HCT116 (cell line): ENCODE measurements around the gene IFT88. TPM values are rescaled to one million over a fixed set of nuclear protein-coding genes. Genes with fewer than 3 reads are reported as not detected.

Experiments used
- ATAC-seq: fragments of 200-7000 bp; cut with Tn5 transposase; 2 replicates; pipeline ENCODE4 v1.9.1; 2020; ENCODE audit warnings: mild to moderate bottlenecking, moderate library complexity
- Bru-seq: library from RNA; stranded (reverse); fragments of 400-500 nt; gene quantifications from one replicate; lab custom pipeline; 2021; lab: Mats Ljungman, UMichigan
- BruChase-seq, 2 experiments: library from RNA; stranded (reverse); fragments of 400-500 nt; gene quantifications; one replicate each; lab custom pipeline; 2021; lab: Mats Ljungman, UMichigan
- BruUV-seq: library from RNA; stranded (reverse); fragments of 400-500 nt; replicated peaks from 2 replicates; lab custom pipeline; 2021; lab: Mats Ljungman, UMichigan
- CTCF ChIA-PET: fragments of 300-600 bp; sonication (Branson Sonifier 250); formaldehyde crosslinking; loops from one replicate; lab custom pipeline; 2021; ENCODE audit warnings: antibody characterized with exemption; lab: Charles Lee
- POLR2A ChIA-PET: fragments of 300-600, 350-600 bp; sonication (Branson Sonifier 250); formaldehyde crosslinking; loops from one replicate; lab custom pipeline; 2021; ENCODE audit warnings: antibody characterized with exemption; lab: Charles Lee
- RAD21 ChIA-PET, 2 experiments: fragments of 300-600 bp; sonication (Branson Sonifier 250); formaldehyde crosslinking; loops; one replicate each; lab custom pipeline; 2023; ENCODE audit warnings: low total read pairs in 2 of 2; ENCODE audit not compliant: uncharacterized antibody in 2 of 2, unreplicated experiment in 2 of 2, low non-redundant PET in 1 of 2; lab: Charles Lee
- DNase-seq: peaks from one replicate; pipeline ENCODE4 v3.0.0-alpha.2; 2010; ENCODE audit warnings: low read depth, low spot score
- H2AFZ ChIP-seq: fragments of 200-600 bp; shearing (Covaris generic), sonication (generic); 2 replicates; pipeline ENCODE4 v1.6.1; 2017; ENCODE audit warnings: low read depth, mixed run types, mixed read lengths, antibody characterized with exemption, low read length; ENCODE audit not compliant: poor library complexity, severe bottlenecking
- H3K27ac ChIP-seq: 2 replicates; pipeline ENCODE4 v1.5.1; 2012; ENCODE audit warnings: low read depth, low read length
- H3K27me3 ChIP-seq: fragments of 200-600 bp; sonication (generic); 2 replicates; pipeline ENCODE4 v1.6.1; 2016; ENCODE audit warnings: mixed run types, low read length, mixed read lengths; ENCODE audit not compliant: insufficient read depth
- H3K36me3 ChIP-seq, 2 experiments: fragments of 200-500 bp in 1 of 2; fragments of 200-600 bp in 1 of 2; sonication (Bioruptor generic) in 1 of 2; sonication (generic) in 1 of 2; 2 replicates each; pipeline versions ENCODE4 v1.5.1 to v1.6.1; 2014 to 2016; ENCODE audit warnings: low read length in 2 of 2, inconsistent platforms in 1 of 2, mixed read lengths in 1 of 2, mixed run types in 1 of 2; ENCODE audit not compliant: insufficient read depth in 2 of 2, control insufficient read depth in 1 of 2
- H3K4me1 ChIP-seq, 2 experiments: fragments of 200-600 bp in 1 of 2; sonication (generic) in 1 of 2; 2 replicates each; pipeline versions ENCODE4 v1.5.1 to v1.6.1; 2012 to 2017; ENCODE audit warnings: low read length in 2 of 2, inconsistent platforms in 1 of 2, mild to moderate bottlenecking in 1 of 2, mixed read lengths in 1 of 2, mixed run types in 1 of 2, moderate library complexity in 1 of 2; ENCODE audit not compliant: insufficient read depth in 2 of 2, control insufficient read depth in 1 of 2
- H3K4me2 ChIP-seq: fragments of 200-600 bp; sonication (generic); 2 replicates; pipeline ENCODE4 v1.6.1; 2017; ENCODE audit warnings: mixed run types, low read length, mixed read lengths
- H3K4me3 ChIP-seq, 2 experiments: fragments of 200-600 bp in 1 of 2; sonication (generic) in 1 of 2; replicated peaks in 1 of 2; 2 replicates each; pipeline ENCODE4 v1.5.1; 2011 to 2016; ENCODE audit warnings: low read length in 2 of 2, control low read depth in 1 of 2, low read depth in 1 of 2, mild to moderate bottlenecking in 1 of 2, mixed read lengths in 1 of 2, mixed run types in 1 of 2
- H3K79me2 ChIP-seq: fragments of 200-600 bp; sonication (generic); 2 replicates; pipeline ENCODE4 v1.6.1; 2017; ENCODE audit warnings: mild to moderate bottlenecking, mixed run types, low read length, moderate library complexity, mixed read lengths; ENCODE audit not compliant: insufficient read depth
- H3K9ac ChIP-seq: fragments of 200-600 bp; sonication (generic); 2 replicates; pipeline ENCODE4 v1.6.1; 2016; ENCODE audit warnings: low read length, mixed read lengths
- H3K9me2 ChIP-seq: fragments of 200-600 bp; sonication (generic), shearing (Covaris generic); 2 replicates; pipeline ENCODE4 v1.6.1; 2017; ENCODE audit warnings: mixed run types, mild to moderate bottlenecking, moderate library complexity; ENCODE audit not compliant: insufficient read depth
- H3K9me3 ChIP-seq, 2 experiments: fragments of 200-500 bp in 1 of 2; fragments of 200-600 bp in 1 of 2; sonication (Bioruptor generic) in 1 of 2; sonication (generic) in 1 of 2; 2 replicates each; pipeline ENCODE4 v1.6.1; 2014 to 2017; ENCODE audit warnings: low read length in 2 of 2, mixed read lengths in 2 of 2, inconsistent platforms in 1 of 2, low read depth in 1 of 2, mild to moderate bottlenecking in 1 of 2, mixed run types in 1 of 2, moderate library complexity in 1 of 2; ENCODE audit not compliant: control insufficient read depth in 1 of 2, insufficient read depth in 1 of 2
- H4K20me1 ChIP-seq: fragments of 200-600 bp; sonication (generic), shearing (Covaris generic); 2 replicates; pipeline ENCODE4 v1.6.1; 2017; ENCODE audit warnings: mixed run types, mild to moderate bottlenecking, moderate library complexity; ENCODE audit not compliant: insufficient read depth
- CBX3 ChIP-seq: IDR thresholded peaks from 2 replicates; pipeline ENCODE4 v1.6.1; 2012; ENCODE audit warnings: low read depth
- EGR1 ChIP-seq: IDR thresholded peaks from 2 replicates; pipeline ENCODE4 v1.6.1; 2012; ENCODE audit warnings: low read depth
- ELF1 ChIP-seq: IDR thresholded peaks from 2 replicates; pipeline ENCODE4 v1.6.1; 2012; ENCODE audit warnings: low read depth, borderline replicate concordance
- MAX ChIP-seq: IDR thresholded peaks from 2 replicates; pipeline ENCODE4 v1.6.1; 2012
- POLR2A ChIP-seq: IDR thresholded peaks from 2 replicates; pipeline ENCODE4 v1.7.0; 2011; ENCODE audit warnings: borderline replicate concordance; ENCODE audit not compliant: insufficient read depth, insufficient read length; ENCODE audit errors: extremely low read depth
- POLR2AphosphoS5 ChIP-seq: IDR thresholded peaks from 2 replicates; pipeline ENCODE4 v1.6.1; 2011; ENCODE audit warnings: mild to moderate bottlenecking, low read depth, low read length, moderate library complexity
- SIN3A ChIP-seq: IDR thresholded peaks from 2 replicates; pipeline ENCODE4 v1.6.1; 2012; ENCODE audit warnings: low read depth
- SRF ChIP-seq: IDR thresholded peaks from 2 replicates; pipeline ENCODE4 v1.6.1; 2012; ENCODE audit warnings: low read depth
- TCF7L2 ChIP-seq: IDR thresholded peaks from 2 replicates; pipeline ENCODE4 v1.7.0; 2011; ENCODE audit warnings: borderline replicate concordance, inconsistent platforms; ENCODE audit not compliant: insufficient read depth, insufficient read length; ENCODE audit errors: extremely low read depth
- ZFX ChIP-seq: fragments of 450-650 bp; IDR thresholded peaks from 2 replicates; pipeline ENCODE4 v1.6.1; 2017
- ZNF274 ChIP-seq: fragments of 200-500 bp; sonication (Bioruptor generic); IDR thresholded peaks from 2 replicates; pipeline ENCODE4 v1.6.1; 2014; ENCODE audit warnings: mild to moderate bottlenecking, low read depth, low read length, inconsistent platforms
- intact Hi-C: fragments of 100-400 bp; cut with micrococcal nuclease; formaldehyde crosslinking; loops from 2 replicates; pipeline ENCODE4 v1.10.0; 2022
- long read RNA-seq: library from polyadenylated mRNA; unstranded; transcript quantifications from one replicate; pipeline ENCODE4 v2.0.0, GENCODE V29; 2021; ENCODE audit not compliant: unreplicated experiment
- polyA plus RNA-seq: library from polyadenylated mRNA; unstranded; fragments of >200 nt; gene quantifications from 2 replicates; pipeline ENCODE4 v1.2.1, GENCODE V29; 2012; ENCODE audit warnings: missing spikeins
- total RNA-seq: library from RNA; stranded (reverse); gene quantifications from one replicate; pipeline ENCODE4 v1.2.1, GENCODE V29; 2021; ENCODE audit not compliant: unreplicated experiment

Gene IFT88
- total RNA-seq = 13.1 TPM
- polyA plus RNA-seq = 3.4 and 4.3 TPM in 2 replicates
- Bru-seq, nascent RNA = percentile 68 among the genes with signal in this experiment
- percentile 58 among the genes with signal in this experiment for BruChase-seq, experiment 1, labeled RNA remaining after a 6-hour chase
- percentile 67 among the genes with signal in this experiment for BruChase-seq, experiment 2, labeled RNA remaining after a 2-hour chase
- long read RNA-seq, transcript IFT88-202 (26 exons, 2,856 nt) = major isoform, 6 of 28 reads
- long read RNA-seq, partial matches to known transcripts = 8 of 28 reads
- long read RNA-seq, other reads (novel, unspliced or antisense) = 14 of 28 reads

GRCh38 chr13:20566898-20567874 is at the start of gene IFT88:
Gene IFT88, plus strand, starts transcription at chr13:20567157. Its CDS starts 7,229 bp downstream, at chr13:20574386.
- RAD21 ChIA-PET = no interaction called here
- Histone ChIP-seq H2AFZ (peak within 1 kb of the TSS; percentile 39), H3K4me1 (peaks cover 5 to 25% of the 10 kb centered on the region in 2 experiments; a peak in 3 of 4 replicates), H3K27ac (peak within 1 kb of the TSS; percentile 99), H3K9ac (peak within 1 kb of the TSS; percentile 73), H3K4me2 (peak within 1 kb of the TSS; percentile 89), H4K20me1 (no peaks in the 10 kb centered on the region), H3K36me3 (no peaks in the 10 kb centered on the region), H3K4me3 (peak within 1 kb of the TSS; percentile 66 to 77), H3K9me3 (peaks cover 0 to 17% of the 10 kb centered on the region in 2 experiments; a peak in 1 of 4 replicates), H3K27me3 (no peaks in the 10 kb centered on the region), H3K9me2 (no peaks in the 10 kb centered on the region), H3K79me2 (peaks cover 9% of the 10 kb centered on the region)
- ATAC-seq (peak; percentile 87), DNase-seq (peak; percentile 68)
- CTCF ChIA-PET = no interaction called here
- POLR2A ChIA-PET = no interaction called here
- BruUV-seq = no TSS peak
- TF ChIP-seq ZNF274 = no peak
- no peak for TF ChIP-seq SRF
- peak; percentile 18 for TF ChIP-seq TCF7L2
- 0 out of 2 replicates have a peak, but pooled peaks have one; percentile 54 for TF ChIP-seq SIN3A
- TF ChIP-seq POLR2AphosphoS5 = peak; percentile 42
- TF ChIP-seq MAX = peak; percentile 65
- TF ChIP-seq EGR1 = peak; percentile 75
- TF ChIP-seq ELF1 = no peak
- peak; percentile 91 for TF ChIP-seq ZFX
- 0 out of 2 replicates have a peak, but pooled peaks have one; percentile 54 for TF ChIP-seq CBX3
- TF ChIP-seq POLR2A = peak; percentile 79
- intact Hi-C loops = loop anchor here (2.0 kb wide), 1 partner anchor 42 kb away; the partner anchor contains the start of gene CRYL1
